RWPE1 (cell line): ENCODE measurements around the gene TRAPPC2L.

Experiments used
- CTCF ChIA-PET: fragments of 350-600 bp; sonication (Branson Sonifier 250); formaldehyde crosslinking; extraction: SDS; loops from one replicate; lab custom pipeline; 2021; lab: Yijun Ruan, JAX
- POLR2A ChIA-PET: fragments of 400-600 bp; formaldehyde crosslinking; extraction: SDS; loops from one replicate; lab custom pipeline; 2020; ENCODE audit warnings: antibody characterized with exemption; ENCODE audit not compliant: low non-redundant PET; lab: Yijun Ruan, JAX
- DNase-seq: peaks from one replicate; pipeline ENCODE4 v3.0.0; 2012; ENCODE audit warnings: low spot score
- H3K27ac ChIP-seq: fragments of 450-650 bp; 2 replicates; pipeline ENCODE4 v1.5.1; 2017
- TF ChIP-seq, protein P1 (sequence below): fragments of 450-650 bp; conservative IDR thresholded peaks from 2 replicates; pipeline ENCODE4 v1.5.1; 2017; ENCODE audit warnings: low read depth, mild to moderate bottlenecking

TRAPPC2L gene

DNA sequence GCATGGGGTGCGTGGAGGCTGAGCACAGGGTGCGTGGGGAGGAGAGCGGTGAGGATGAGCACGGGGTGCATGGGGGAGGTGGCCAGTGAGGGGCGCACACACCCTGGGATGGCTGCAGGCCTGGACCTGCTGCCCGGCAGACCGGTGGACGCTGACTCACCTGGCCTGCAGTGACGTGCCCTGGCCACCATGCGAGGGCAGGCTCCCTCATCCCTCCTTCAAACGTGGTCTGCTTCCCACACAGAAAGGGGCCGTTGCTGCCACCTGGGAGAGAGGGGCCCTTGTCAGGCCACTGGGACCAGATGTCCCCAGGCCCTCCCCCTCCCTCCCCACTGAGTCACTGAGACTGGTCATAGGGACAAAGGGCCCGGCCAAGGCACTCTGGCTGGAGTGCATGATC is 25.1 kb upstream of the TRAPPC2L start:
- TF ChIP-seq, protein P1, sequence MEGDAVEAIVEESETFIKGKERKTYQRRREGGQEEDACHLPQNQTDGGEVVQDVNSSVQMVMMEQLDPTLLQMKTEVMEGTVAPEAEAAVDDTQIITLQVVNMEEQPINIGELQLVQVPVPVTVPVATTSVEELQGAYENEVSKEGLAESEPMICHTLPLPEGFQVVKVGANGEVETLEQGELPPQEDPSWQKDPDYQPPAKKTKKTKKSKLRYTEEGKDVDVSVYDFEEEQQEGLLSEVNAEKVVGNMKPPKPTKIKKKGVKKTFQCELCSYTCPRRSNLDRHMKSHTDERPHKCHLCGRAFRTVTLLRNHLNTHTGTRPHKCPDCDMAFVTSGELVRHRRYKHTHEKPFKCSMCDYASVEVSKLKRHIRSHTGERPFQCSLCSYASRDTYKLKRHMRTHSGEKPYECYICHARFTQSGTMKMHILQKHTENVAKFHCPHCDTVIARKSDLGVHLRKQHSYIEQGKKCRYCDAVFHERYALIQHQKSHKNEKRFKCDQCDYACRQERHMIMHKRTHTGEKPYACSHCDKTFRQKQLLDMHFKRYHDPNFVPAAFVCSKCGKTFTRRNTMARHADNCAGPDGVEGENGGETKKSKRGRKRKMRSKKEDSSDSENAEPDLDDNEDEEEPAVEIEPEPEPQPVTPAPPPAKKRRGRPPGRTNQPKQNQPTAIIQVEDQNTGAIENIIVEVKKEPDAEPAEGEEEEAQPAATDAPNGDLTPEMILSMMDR: peak; percentile 33; the same call in 1 of the 2 replicates
- H3K27ac ChIP-seq: peak overlapping the region; percentile 68
- DNase-seq: peak; percentile 65
- ChIA-PET CTCF (no interaction called here), POLR2A (no interaction called here)

DNA sequence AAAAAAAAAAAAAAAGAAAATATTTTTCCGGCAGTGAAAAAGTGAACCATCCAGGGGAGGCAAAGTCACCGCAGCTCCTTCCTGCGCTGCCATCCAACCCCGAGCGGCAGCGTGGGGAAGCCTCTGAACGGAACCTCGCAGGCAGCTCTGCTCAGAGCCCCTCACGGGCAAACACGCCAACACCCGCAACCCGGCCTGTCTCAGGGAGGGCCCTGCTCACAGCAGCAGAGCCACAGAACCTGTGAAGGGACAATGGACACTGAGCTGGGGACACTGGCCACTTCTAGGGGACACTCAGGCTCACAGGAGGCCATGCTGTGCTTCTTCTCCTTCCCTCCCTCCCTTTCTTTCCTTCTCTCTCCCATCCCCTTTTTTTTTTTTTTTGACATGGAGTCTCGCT is 23.8 kb upstream of the TRAPPC2L start:
- H3K27ac ChIP-seq: peak overlapping the region; percentile 68
- POLR2A ChIA-PET: no interaction called here
- DNase-seq: no peak
- TF ChIP-seq, protein P1: no peak
- CTCF ChIA-PET: no interaction called here

DNA sequence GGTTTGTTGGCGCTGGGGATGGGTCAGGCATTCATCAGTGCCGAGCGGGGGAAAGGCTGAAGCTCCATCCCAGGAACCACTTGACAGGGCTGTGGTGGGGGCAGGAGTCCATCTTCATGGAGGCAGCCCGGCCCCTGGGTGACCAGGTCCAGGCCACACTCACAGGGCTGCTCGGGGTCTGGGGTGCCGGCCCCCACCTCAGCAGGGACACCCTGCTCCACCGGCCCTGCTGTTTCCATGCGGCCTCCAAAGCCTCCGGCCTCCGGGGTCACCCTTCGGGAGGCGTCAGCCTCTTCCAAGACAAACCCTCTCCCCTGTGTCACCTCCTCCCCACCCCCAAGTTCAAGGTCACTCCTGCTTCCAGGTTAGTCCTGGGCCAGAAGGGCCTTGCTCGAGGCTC is 22.3 kb upstream of the TRAPPC2L start:
- TF ChIP-seq, protein P1: no peak
- H3K27ac ChIP-seq: no peak overlapping the region
- ChIA-PET CTCF (interaction anchor here (1.1 kb wide), 1 partner anchor 215 kb away, joined by 3 read pairs; no protein-coding TSS in a partner anchor), POLR2A (no interaction called here)
- no peak for DNase-seq

DNA sequence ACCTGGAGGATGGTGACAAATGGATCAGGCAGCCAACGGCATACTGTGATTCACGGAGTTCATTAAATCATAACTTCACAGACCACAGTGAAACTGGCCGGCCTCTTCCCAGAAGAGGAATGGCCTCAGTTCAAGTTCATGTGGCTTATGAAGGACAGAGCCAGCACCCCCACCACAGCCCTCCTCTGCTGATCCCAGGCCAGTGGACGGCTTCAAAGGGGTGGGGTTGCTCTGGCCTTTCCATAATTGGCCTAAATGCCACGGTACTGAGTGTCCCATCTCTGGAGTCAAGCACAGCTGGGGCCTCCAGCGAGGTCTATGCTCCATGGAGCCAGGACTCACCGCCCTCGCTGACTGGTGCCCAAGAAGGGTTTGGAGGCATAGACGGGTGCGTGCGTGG is 21.5 kb upstream of the TRAPPC2L start:
- CTCF ChIA-PET: no interaction called here
- DNase-seq: no peak
- POLR2A ChIA-PET: no interaction called here

DNA sequence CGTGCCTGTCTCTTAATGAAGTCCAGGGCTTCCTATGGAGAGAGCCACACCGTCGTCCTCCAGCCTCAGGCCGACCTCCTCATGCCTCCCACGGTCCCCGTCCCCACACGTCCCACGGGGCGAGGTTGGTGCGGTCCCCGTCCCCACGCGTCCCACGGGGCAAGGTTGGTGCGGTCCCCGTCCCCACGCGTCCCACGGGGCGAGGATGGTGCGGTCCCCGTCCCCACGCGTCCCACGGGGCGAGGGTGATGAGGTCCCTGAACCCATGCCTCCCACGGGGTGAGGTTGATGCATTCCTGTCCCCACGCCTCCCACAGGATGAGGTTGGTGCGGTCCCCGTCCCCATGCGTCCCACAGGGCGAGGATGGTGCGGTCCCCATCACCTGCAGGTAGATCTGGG is 21.1 kb upstream of the TRAPPC2L start:
- TF ChIP-seq, protein P1: no peak
- H3K27ac ChIP-seq: no peak overlapping the region
- POLR2A ChIA-PET: no interaction called here
- no peak for DNase-seq
- CTCF ChIA-PET: no interaction called here

More for the DNA sequence above, 21.5 kb upstream of the TRAPPC2L start:
- TF ChIP-seq, protein P1: no peak
- no peak overlapping the region for H3K27ac ChIP-seq

DNA sequence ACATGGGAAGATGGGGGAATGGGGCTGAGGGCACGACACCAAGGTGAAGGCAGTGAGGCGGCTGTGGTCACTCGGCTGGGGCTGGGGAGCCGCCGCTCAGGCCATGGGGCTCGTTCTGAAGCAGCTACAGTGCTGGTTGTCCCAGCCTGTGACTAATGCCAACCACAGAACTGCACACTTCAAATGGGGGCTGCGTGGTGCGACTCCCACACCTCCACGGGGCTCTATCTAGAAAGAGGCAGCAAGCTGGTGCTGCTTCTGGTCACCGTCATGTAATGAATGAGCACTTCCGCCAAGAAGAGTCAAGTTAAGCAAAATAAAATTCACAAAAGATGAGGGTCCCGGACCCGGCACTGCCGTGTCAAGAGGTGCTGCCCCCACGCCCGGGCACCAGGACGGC is 20.1 kb upstream of the TRAPPC2L start:
- CTCF ChIA-PET: no interaction called here
- TF ChIP-seq, protein P1: no peak
- POLR2A ChIA-PET: no interaction called here
- no peak for DNase-seq
- peak overlapping the region; percentile 3; the same call in 1 of the 2 replicates for H3K27ac ChIP-seq
